Mesothelial cell of epicardium (in vitro differentiated cells): ENCODE results near the gene LRCOL1. TPM values are rescaled to one million over a fixed set of nuclear protein-coding genes. Genes with fewer than 3 reads are reported as not detected.

ENCODE experiments used
- DNase-seq, 2 experiments: peaks; one replicate each; pipeline ENCODE4 v3.0.0; 2021; ENCODE audit warnings: low spot score in 2 of 2; ENCODE audit not compliant: unreplicated experiment in 2 of 2
- H3K27ac Mint-ChIP-seq: 2 replicates; pipeline ENCODE4 v1.8.0; 2021; ENCODE audit warnings: mixed read lengths
- H3K27me3 Mint-ChIP-seq: 2 replicates; pipeline ENCODE4 v1.8.0; 2021; ENCODE audit warnings: low read depth, mixed read lengths
- H3K36me3 Mint-ChIP-seq: 2 replicates; pipeline ENCODE4 v1.8.0; 2021; ENCODE audit warnings: mixed read lengths
- H3K4me1 Mint-ChIP-seq: 2 replicates; pipeline ENCODE4 v1.8.0; 2021; ENCODE audit warnings: mixed read lengths
- H3K4me3 Mint-ChIP-seq: 2 replicates; pipeline ENCODE4 v1.8.0; 2021; ENCODE audit warnings: mild to moderate bottlenecking, moderate library complexity, mixed read lengths
- H3K9me3 Mint-ChIP-seq: 2 replicates; pipeline ENCODE4 v1.8.0; 2021; ENCODE audit warnings: mixed read lengths
- CTCF ChIP-seq: fragments of 200-600 bp; sonication (generic); IDR thresholded peaks from one replicate; pipeline ENCODE4 v1.5.0; 2021; ENCODE audit warnings: antibody characterized with exemption; ENCODE audit not compliant: unreplicated experiment
- total RNA-seq: library from RNA; stranded (reverse); gene quantifications from 3 replicates; pipeline ENCODE4 v1.2.1, GENCODE V29; 2021

The LRCOL1 gene
- total RNA-seq, 1 donor from 2014 or later, result not detected

- Mint-ChIP-seq H3K4me1 (peaks cover 6% of the 10 kb centered on the region), H3K4me3 (no peak overlapping the region), H3K36me3 (no peaks in the 10 kb centered on the region), H3K27me3 (peaks cover 61% of the 10 kb centered on the region), H3K9me3 (peaks cover 3% of the 10 kb centered on the region), H3K27ac (no peak overlapping the region)
- DNase-seq, result no peak
- TF ChIP-seq CTCF, result no peak
These were observed 3.6 kb upstream of the LRCOL1 start for GRCh38 chr12:132614029-132614428.

GRCh38 chr12:132611620-132612019, 1.2 kb upstream of the LRCOL1 start:
- Mint-ChIP-seq H3K36me3 (no peaks in the 10 kb centered on the region), H3K27me3 (peaks cover 66% of the 10 kb centered on the region), H3K4me3 (no peak overlapping the region), H3K9me3 (peaks cover 3% of the 10 kb centered on the region), H3K4me1 (peaks cover 2% of the 10 kb centered on the region), H3K27ac (no peak overlapping the region)
- TF ChIP-seq CTCF, result no peak
- DNase-seq, result no peak

GRCh38 chr12:132610866-132611602, 652 bp upstream of the LRCOL1 start:
- peaks cover 3% of the 10 kb centered on the region for H3K9me3 Mint-ChIP-seq
- no peak overlapping the region for H3K27ac Mint-ChIP-seq
- peaks cover 68% of the 10 kb centered on the region for H3K27me3 Mint-ChIP-seq
- peaks cover 2% of the 10 kb centered on the region for H3K4me1 Mint-ChIP-seq
- no peak for DNase-seq
- H3K4me3 Mint-ChIP-seq, result no peak overlapping the region
- no peak for TF ChIP-seq CTCF
- no peaks in the 10 kb centered on the region for H3K36me3 Mint-ChIP-seq

GRCh38 chr12:132608231-132609171, 1.9 kb downstream of the LRCOL1 start:
- no peaks in the 10 kb centered on the region for H3K36me3 Mint-ChIP-seq
- TF ChIP-seq CTCF, result no peak
- H3K4me3 Mint-ChIP-seq, result no peak overlapping the region
- no peaks in the 10 kb centered on the region for H3K9me3 Mint-ChIP-seq
- peaks cover 59% of the 10 kb centered on the region for H3K27me3 Mint-ChIP-seq
- DNase-seq, result no peak
- H3K27ac Mint-ChIP-seq, result no peak overlapping the region
- peaks cover 2% of the 10 kb centered on the region for H3K4me1 Mint-ChIP-seq

- TF ChIP-seq CTCF, result no peak
- no peak for DNase-seq
- Mint-ChIP-seq H3K4me3 (no peak overlapping the region), H3K27ac (no peak overlapping the region), H3K27me3 (peaks cover 66% of the 10 kb centered on the region), H3K4me1 (peaks cover 13% of the 10 kb centered on the region), H3K36me3 (no peaks in the 10 kb centered on the region), H3K9me3 (no peaks in the 10 kb centered on the region)
These were observed 3.5 kb downstream of the LRCOL1 start for GRCh38 chr12:132606927-132607326.
